ENCODE results near the gene BLOC1S2. TPM values are rescaled to one million over a fixed set of nuclear protein-coding genes. Genes with fewer than 3 reads are reported as not detected.

Gene BLOC1S2
- total and polyA plus RNA-seq, 2 experiments from 2014 or later = 69.0 to 72.8 TPM

DNA sequence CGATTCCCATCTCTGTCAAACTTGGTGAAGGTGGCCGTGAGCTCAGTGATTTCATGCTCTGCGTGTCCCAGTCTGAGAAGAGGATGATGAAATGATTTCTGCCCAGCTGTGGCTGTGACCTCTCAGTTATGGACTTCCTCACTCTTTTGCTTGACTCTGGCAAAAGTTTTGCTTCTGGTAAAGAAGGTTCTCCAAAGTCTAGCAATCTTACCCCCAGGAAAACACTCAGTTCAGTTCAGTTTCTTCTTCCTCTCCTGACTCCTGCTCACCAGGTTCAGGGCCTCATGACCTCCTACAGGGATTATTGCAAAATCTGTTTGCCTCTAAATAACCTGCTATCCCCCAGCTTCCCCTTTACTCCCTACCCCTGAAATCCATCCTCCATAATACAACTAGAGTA, 4.9 kb upstream of the BLOC1S2 start (continued):
- TF ChIP-seq, protein P1, sequence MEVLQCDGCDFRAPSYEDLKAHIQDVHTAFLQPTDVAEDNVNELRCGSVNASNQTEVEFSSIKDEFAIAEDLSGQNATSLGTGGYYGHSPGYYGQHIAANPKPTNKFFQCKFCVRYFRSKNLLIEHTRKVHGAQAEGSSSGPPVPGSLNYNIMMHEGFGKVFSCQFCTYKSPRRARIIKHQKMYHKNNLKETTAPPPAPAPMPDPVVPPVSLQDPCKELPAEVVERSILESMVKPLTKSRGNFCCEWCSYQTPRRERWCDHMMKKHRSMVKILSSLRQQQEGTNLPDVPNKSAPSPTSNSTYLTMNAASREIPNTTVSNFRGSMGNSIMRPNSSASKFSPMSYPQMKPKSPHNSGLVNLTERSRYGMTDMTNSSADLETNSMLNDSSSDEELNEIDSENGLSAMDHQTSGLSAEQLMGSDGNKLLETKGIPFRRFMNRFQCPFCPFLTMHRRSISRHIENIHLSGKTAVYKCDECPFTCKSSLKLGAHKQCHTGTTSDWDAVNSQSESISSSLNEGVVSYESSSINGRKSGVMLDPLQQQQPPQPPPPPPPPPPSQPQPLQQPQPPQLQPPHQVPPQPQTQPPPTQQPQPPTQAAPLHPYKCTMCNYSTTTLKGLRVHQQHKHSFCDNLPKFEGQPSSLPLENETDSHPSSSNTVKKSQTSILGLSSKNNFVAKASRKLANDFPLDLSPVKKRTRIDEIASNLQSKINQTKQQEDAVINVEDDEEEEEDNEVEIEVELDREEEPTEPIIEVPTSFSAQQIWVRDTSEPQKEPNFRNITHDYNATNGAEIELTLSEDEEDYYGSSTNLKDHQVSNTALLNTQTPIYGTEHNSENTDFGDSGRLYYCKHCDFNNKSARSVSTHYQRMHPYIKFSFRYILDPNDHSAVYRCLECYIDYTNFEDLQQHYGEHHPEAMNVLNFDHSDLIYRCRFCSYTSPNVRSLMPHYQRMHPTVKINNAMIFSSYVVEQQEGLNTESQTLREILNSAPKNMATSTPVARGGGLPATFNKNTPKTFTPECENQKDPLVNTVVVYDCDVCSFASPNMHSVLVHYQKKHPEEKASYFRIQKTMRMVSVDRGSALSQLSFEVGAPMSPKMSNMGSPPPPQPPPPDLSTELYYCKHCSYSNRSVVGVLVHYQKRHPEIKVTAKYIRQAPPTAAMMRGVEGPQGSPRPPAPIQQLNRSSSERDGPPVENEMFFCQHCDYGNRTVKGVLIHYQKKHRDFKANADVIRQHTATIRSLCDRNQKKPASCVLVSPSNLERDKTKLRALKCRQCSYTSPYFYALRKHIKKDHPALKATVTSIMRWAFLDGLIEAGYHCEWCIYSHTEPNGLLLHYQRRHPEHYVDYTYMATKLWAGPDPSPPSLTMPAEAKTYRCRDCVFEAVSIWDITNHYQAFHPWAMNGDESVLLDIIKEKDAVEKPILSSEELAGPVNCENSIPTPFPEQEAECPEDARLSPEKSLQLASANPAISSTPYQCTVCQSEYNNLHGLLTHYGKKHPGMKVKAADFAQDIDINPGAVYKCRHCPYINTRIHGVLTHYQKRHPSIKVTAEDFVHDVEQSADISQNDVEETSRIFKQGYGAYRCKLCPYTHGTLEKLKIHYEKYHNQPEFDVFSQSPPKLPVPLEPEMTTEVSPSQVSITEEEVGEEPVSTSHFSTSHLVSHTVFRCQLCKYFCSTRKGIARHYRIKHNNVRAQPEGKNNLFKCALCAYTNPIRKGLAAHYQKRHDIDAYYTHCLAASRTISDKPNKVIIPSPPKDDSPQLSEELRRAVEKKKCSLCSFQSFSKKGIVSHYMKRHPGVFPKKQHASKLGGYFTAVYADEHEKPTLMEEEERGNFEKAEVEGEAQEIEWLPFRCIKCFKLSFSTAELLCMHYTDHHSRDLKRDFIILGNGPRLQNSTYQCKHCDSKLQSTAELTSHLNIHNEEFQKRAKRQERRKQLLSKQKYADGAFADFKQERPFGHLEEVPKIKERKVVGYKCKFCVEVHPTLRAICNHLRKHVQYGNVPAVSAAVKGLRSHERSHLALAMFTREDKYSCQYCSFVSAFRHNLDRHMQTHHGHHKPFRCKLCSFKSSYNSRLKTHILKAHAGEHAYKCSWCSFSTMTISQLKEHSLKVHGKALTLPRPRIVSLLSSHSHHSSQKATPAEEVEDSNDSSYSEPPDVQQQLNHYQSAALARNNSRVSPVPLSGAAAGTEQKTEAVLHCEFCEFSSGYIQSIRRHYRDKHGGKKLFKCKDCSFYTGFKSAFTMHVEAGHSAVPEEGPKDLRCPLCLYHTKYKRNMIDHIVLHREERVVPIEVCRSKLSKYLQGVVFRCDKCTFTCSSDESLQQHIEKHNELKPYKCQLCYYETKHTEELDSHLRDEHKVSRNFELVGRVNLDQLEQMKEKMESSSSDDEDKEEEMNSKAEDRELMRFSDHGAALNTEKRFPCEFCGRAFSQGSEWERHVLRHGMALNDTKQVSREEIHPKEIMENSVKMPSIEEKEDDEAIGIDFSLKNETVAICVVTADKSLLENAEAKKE (CRISPR knock-in tag; IDR thresholded peaks at IDR 0.05) = no peak

DNA sequence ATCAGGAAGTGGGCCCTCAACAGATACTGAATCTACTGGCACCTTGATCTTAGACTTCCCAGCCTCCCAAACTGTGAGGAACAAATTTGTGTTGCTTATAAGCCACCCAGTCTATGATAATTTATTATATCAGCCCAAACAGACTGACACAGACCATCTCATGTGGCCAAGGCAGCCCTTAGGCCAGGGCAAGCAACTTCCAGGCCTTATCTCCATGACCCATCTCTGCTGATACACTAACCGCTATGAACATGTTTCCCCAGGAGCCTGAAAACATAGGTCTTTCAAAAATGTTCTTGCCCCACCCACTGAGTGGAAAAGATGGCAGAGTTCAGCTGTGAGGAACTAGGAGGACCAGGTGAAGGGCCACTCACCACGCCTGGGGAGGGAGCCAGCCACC, 3.2 kb upstream of the BLOC1S2 start:
- Histone ChIP-seq H3K4me2 (no peak overlapping the region), H3K27ac (ENCODE audit: low read depth) (no peak overlapping the region), H3K4me3 (no peak overlapping the region), H3K27me3 (ENCODE audit: insufficient read depth) (no peaks in the 10 kb centered on the region), H3K36me3 (ENCODE audit: insufficient read depth) (no peaks in the 10 kb centered on the region), H2AFZ (no peak overlapping the region), H4K20me1 (replicated peaks; ENCODE audit: insufficient read depth) (no peaks in the 10 kb centered on the region; the same call in 1 of the 2 replicates), H3K4me1 (ENCODE audit: insufficient read depth) (peaks cover 18% of the 10 kb centered on the region), H3F3A (replicated peaks; ENCODE audit: low read depth) (0 out of 2 replicates have a peak, but pooled peaks cover 5% of the 10 kb centered on the region), H3K79me2 (replicated peaks; ENCODE audit: insufficient read depth) (peaks cover 14% of the 10 kb centered on the region), H3K9me2 (ENCODE audit: insufficient read depth) (no peaks in the 10 kb centered on the region)
- Mint-ChIP-seq H3K27me3 (ENCODE audit: insufficient read depth, low read depth, poor library complexity) (peaks cover 15% of the 10 kb centered on the region), H3K9me3 (no peaks in the 10 kb centered on the region; the same call in 2 of the 3 replicates), H3K36me3 (ENCODE audit: low read depth) (peaks cover 7% of the 10 kb centered on the region; the same call in 2 of the 3 replicates), H3K4me1 (peaks cover 22% of the 10 kb centered on the region), H3K27ac (no peak overlapping the region), H3K4me3 (no peak overlapping the region)
- DNase-seq (ENCODE audit: low spot score) = no peak
- ATAC-seq = no peak
- no peak for TF ChIP-seq JUNB (IDR thresholded peaks at IDR 0.05; ENCODE audit: unreplicated experiment)
- no peak for TF ChIP-seq EZH2 (IDR thresholded peaks at IDR 0.05; ENCODE audit: low read depth, unreplicated experiment)
- TF ChIP-seq, protein P2, sequence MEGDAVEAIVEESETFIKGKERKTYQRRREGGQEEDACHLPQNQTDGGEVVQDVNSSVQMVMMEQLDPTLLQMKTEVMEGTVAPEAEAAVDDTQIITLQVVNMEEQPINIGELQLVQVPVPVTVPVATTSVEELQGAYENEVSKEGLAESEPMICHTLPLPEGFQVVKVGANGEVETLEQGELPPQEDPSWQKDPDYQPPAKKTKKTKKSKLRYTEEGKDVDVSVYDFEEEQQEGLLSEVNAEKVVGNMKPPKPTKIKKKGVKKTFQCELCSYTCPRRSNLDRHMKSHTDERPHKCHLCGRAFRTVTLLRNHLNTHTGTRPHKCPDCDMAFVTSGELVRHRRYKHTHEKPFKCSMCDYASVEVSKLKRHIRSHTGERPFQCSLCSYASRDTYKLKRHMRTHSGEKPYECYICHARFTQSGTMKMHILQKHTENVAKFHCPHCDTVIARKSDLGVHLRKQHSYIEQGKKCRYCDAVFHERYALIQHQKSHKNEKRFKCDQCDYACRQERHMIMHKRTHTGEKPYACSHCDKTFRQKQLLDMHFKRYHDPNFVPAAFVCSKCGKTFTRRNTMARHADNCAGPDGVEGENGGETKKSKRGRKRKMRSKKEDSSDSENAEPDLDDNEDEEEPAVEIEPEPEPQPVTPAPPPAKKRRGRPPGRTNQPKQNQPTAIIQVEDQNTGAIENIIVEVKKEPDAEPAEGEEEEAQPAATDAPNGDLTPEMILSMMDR (conservative IDR thresholded peaks at IDR 0.05; ENCODE audit: low read depth in 2 of 2) = no peak
- no peak for TF ChIP-seq CREB1 (CRISPR knock-in tag; IDR thresholded peaks at IDR 0.05; ENCODE audit: low read depth)
- no peak for TF ChIP-seq POLR2AphosphoS5 (IDR thresholded peaks at IDR 0.05; ENCODE audit: low read depth)
- no peak for TF ChIP-seq ETS1 (IDR thresholded peaks at IDR 0.05)
- TF ChIP-seq ZNF331 (CRISPR knock-in tag; IDR thresholded peaks at IDR 0.05; ENCODE audit: low read depth) = no peak
- TF ChIP-seq STAT1 (IDR thresholded peaks at IDR 0.05; ENCODE audit: unreplicated experiment) = no peak
- TF ChIP-seq NANOG (IDR thresholded peaks at IDR 0.05; ENCODE audit: borderline replicate concordance) = no peak
- no peak for TF ChIP-seq ZNF114 (CRISPR knock-in tag; IDR thresholded peaks at IDR 0.05)

Measured in GM23338 (cell line).